ENCODE data around the gene AWAT1.

AWAT1 gene

GRCh38 chrX:70289168-70289792 lies 54.8 kb downstream of the AWAT1 start:
- no peaks in the 10 kb centered on the region for H3K9me3 ChIP-seq (ENCODE audit: control extremely low read depth in 1 of 5, control insufficient read depth in 4 of 5, insufficient read depth in 2 of 5, low read depth in 1 of 5, low read length in 4 of 5)
- H3K27me3 ChIP-seq (replicated peaks in 2 of 5; ENCODE audit: control insufficient read depth in 4 of 5, insufficient read depth in 5 of 5, low read length in 4 of 5), result peaks cover 0 to 5% (median 0%) of the 10 kb centered on the region in 5 experiments
- H3K4me1 ChIP-seq (ENCODE audit: control extremely low read depth in 1 of 4, control insufficient read depth in 4 of 4, insufficient read depth in 4 of 4, low read length in 3 of 4), result peaks cover 0 to 17% (median 4%) of the 10 kb centered on the region in 4 experiments
- no peak for DNase-seq
- 82% methylated on average over 7 of the region's 11 CpGs for WGBS (ENCODE audit: insufficient coverage)
- CTCF ChIA-PET, result no interaction called here
- peaks cover 0 to 23% (median 10%) of the 10 kb centered on the region in 4 experiments for H3K36me3 ChIP-seq (ENCODE audit: control insufficient read depth in 4 of 4, insufficient read depth in 4 of 4, low read length in 3 of 4)
- H3K27ac ChIP-seq (ENCODE audit: insufficient read depth in 1 of 2, low read depth in 1 of 2, low read length in 2 of 2, poor library complexity in 1 of 2, severe bottlenecking in 2 of 2), result peak overlapping the region in 1 of 2 experiments; percentile 30
- POLR2A ChIA-PET, result no interaction called here
- peak overlapping the region; percentile 69 to 90 (median 75) for H3K4me3 ChIP-seq (ENCODE audit: control insufficient read depth in 1 of 7, extremely low read depth in 1 of 7, insufficient read depth in 4 of 7, low read depth in 2 of 7, low read length in 6 of 7)
